BLaER1 (cell line): ENCODE measurements around the gene MEF2B.
"Not testable (repeated sequence)": the region's sequence is repeated elsewhere in the genome, so short reads cannot be mapped to it uniquely, and the experiment has no call there.

Experiments
- H3K27ac ChIP-seq: shearing (Covaris generic); formaldehyde crosslinking; 2 replicates; pipeline ENCODE4 v1.8.1; 2022
- H3K27me3 ChIP-seq: shearing (Covaris generic); formaldehyde crosslinking; 2 replicates; pipeline ENCODE4 v1.8.1; 2022
- H3K36me3 ChIP-seq: shearing (Covaris generic); formaldehyde crosslinking; 2 replicates; pipeline ENCODE4 v1.8.1; 2022
- H3K4me1 ChIP-seq: shearing (Covaris generic); formaldehyde crosslinking; 2 replicates; pipeline ENCODE4 v1.8.1; 2022
- H3K4me2 ChIP-seq: shearing (Covaris generic); formaldehyde crosslinking; 2 replicates; pipeline ENCODE4 v1.8.1; 2022
- H3K4me3 ChIP-seq: shearing (Covaris generic); formaldehyde crosslinking; 2 replicates; pipeline ENCODE4 v1.8.1; 2022
- H3K9ac ChIP-seq: shearing (Covaris generic); formaldehyde crosslinking; 2 replicates; pipeline ENCODE4 v1.8.1; 2022
- H3K9me3 ChIP-seq: shearing (Covaris generic); formaldehyde crosslinking; 2 replicates; pipeline ENCODE4 v1.8.1; 2022
- H4K20me1 ChIP-seq: shearing (Covaris generic); formaldehyde crosslinking; 2 replicates; pipeline ENCODE4 v1.8.1; 2022
- Cebpa-rat ChIP-seq: shearing (Covaris generic); IDR thresholded peaks from 2 replicates; pipeline ENCODE4 v1.8.1; 2022

MEF2B gene

DNA sequence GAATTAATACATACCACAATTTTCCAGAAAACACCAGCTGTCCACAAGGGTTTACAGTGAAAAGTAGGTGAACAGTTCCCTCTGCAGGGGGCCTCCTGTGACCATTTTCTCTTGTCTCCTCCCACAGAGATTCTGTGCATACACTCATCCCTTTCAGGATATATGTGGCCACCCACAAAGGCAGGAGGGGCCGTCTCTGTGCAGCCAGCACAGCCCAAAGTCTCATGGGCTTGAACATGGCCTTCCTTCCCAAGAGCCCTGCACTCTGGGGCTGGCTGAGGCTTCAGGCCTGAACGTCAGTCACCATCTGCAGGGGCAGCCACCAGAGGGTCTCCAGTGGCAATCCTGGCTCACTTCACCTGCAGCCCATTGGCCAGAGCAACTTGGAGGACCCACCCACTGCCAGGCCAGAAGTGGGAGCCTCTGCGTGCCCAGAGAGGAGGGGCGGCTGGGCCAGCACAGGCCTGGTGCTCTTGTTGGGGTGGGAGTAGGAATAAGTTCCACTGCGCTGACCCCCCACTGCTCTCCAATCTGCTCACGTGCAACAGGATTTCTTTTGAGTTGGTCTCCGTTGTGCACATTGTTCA is 56.9 kb downstream of the MEF2B start:
- peaks cover 29% of the 10 kb centered on the region for H4K20me1 ChIP-seq
- peaks cover 22% of the 10 kb centered on the region for H3K36me3 ChIP-seq
- H3K4me1 ChIP-seq = peaks cover 53% of the 10 kb centered on the region
- H3K9me3 ChIP-seq = no peaks in the 10 kb centered on the region
- no peak for TF ChIP-seq Cebpa-rat
- no peak overlapping the region; the same call in 1 of the 2 replicates for H3K9ac ChIP-seq
- H3K4me3 ChIP-seq = no peak overlapping the region
- no peaks in the 10 kb centered on the region for H3K27me3 ChIP-seq
- H3K4me2 ChIP-seq = peak overlapping the region; percentile 86
- H3K27ac ChIP-seq = peak overlapping the region; percentile 24

DNA sequence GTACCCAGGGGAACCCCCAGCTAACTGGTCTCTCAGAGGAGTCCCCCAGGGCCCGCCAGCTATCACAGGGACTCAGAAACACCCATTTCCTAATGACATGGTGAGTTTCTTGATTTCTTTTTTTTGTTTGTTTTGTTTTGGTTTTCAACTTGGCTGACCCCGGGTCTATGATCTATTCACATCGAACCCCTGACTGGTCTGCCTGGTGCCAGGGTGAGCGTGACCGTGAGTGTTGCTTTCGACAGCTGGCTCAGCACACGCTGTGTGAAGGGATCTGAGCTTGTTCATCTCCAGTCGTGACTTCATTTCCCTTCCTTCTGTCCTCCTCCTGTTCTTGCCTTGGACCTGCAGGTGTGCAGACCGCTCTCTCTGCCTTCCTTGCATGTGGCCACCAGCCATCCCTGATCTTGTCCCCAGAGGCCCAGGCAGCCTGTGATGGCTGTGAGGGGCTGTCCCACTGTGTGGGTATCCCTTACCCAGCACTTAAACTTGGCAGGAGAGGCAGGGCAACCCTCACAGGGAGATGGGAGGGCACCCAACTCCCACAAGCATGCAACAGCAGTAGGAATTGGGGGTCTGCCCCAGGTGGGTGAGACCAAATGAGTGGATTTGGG is 58.0 kb downstream of the MEF2B start:
- H4K20me1 ChIP-seq = peaks cover 29% of the 10 kb centered on the region
- peak overlapping the region; percentile 62 for H3K9ac ChIP-seq
- no peaks in the 10 kb centered on the region for H3K27me3 ChIP-seq
- H3K4me1 ChIP-seq = peaks cover 61% of the 10 kb centered on the region
- peak overlapping the region; percentile 60 for H3K27ac ChIP-seq
- H3K4me2 ChIP-seq = peak overlapping the region; percentile 86
- TF ChIP-seq Cebpa-rat = no peak
- H3K9me3 ChIP-seq = no peaks in the 10 kb centered on the region
- H3K36me3 ChIP-seq = peaks cover 24% of the 10 kb centered on the region
- H3K4me3 ChIP-seq = no peak overlapping the region; the same call in 1 of the 2 replicates

DNA sequence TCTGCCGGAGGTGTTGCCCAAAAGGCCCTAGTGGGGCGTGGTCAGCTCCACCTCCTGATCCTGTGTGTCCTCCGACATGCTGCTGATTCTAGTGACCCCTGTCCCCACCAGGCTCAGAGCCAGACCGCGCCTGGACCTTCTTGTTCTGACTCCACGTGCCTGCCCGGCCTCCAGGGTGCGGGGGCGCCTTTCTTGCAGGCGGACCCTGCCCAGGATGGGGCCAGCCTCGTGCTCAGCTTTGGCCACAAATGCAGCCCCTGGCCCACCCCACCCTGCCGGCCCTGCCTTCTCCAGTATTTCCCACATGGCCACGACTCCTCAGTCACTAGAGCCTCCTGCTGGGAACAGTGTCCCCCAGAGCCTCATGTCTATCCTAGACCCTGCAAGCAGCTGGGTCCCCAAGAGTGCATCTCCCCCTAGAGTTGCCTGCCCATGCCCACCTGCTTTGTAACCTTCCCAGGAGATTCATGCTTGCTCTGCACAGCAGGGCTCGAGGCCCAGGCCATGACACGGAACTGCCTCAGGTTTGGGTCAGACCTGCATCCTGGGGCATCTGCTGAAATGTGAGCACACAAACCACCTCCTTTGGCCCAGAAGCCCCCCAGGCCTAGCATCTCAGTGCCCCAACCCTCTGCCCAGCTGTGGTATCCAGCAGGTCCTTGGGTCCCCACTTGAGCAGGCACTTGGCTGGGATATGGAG is 58.8 kb downstream of the MEF2B start:
- TF ChIP-seq Cebpa-rat = no peak
- H3K4me1 ChIP-seq = peaks cover 69% of the 10 kb centered on the region
- H3K27me3 ChIP-seq = no peaks in the 10 kb centered on the region
- H3K27ac ChIP-seq = peak overlapping the region; percentile 60
- no peaks in the 10 kb centered on the region for H3K9me3 ChIP-seq
- H4K20me1 ChIP-seq = peaks cover 29% of the 10 kb centered on the region
- H3K4me3 ChIP-seq = no peak overlapping the region
- H3K4me2 ChIP-seq = peak overlapping the region; percentile 86
- peaks cover 16% of the 10 kb centered on the region; the same call in 1 of the 2 replicates for H3K36me3 ChIP-seq
- H3K9ac ChIP-seq = peak overlapping the region; percentile 62; the same call in 1 of the 2 replicates

DNA sequence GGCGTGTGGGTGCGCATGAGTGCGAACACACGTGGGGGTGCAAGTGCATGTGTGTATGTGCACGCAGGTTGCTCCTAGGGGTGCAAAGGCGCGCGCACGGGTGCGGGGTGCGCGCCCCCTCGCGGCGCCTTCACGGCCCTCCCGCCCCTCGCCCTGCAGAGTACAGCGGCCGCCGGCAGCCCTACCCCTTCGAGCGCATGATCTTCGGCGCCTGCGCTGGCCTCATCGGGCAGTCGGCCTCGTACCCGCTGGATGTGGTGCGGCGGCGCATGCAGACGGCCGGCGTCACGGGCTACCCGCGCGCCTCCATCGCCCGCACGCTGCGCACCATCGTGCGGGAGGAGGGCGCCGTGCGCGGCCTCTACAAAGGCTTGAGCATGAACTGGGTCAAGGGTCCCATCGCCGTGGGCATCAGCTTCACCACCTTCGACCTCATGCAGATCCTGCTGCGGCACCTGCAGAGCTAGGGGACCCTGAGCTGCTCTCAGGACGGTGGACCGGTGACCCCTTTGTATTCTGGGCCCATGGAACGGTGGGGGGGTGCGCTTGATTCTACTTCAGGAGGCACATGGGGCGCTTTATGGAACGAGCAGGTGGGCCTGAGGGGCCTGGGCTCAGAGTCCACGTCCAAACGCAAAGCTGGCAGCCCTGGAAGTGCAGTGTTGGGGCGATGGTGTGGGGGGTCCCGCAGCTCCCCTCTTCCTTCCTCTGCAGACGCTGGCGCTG is 59.5 kb downstream of the MEF2B start:
- Histone ChIP-seq H3K4me3 (no peak overlapping the region), H3K4me2 (peak overlapping the region; percentile 86)

DNA sequence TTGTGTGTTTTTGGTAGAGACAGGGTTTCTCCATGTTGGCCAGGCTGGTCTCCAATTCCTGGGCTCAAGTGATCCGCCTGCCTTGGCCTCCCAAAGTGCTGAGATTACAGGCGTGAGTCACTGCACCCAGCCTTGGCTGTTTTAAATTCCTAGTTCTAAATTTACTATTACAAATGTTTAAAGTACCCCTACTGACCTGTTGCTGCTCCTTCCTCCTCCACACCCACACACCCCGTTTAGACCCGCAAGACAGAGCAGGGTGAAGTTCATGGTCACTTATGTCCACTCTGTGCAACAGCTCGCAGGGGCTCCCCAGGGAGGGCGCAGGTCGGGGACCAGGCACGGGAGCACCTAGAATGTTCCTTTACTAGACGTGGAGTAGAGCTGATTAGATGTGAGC is 60.5 kb downstream of the MEF2B start:
- Histone ChIP-seq H3K27me3 (no peaks in the 10 kb centered on the region), H3K9me3 (no peaks in the 10 kb centered on the region), H3K4me2 (peak overlapping the region; percentile 86), H3K36me3 (peaks cover 10% of the 10 kb centered on the region; the same call in 1 of the 2 replicates), H3K4me1 (peaks cover 81% of the 10 kb centered on the region), H3K9ac (no peak overlapping the region), H4K20me1 (peaks cover 29% of the 10 kb centered on the region), H3K4me3 (no peak overlapping the region), H3K27ac (no peak overlapping the region)
- TF ChIP-seq Cebpa-rat = no peak

More for the DNA sequence above, 59.5 kb downstream of the MEF2B start:
- Histone ChIP-seq H3K4me1 (peaks cover 73% of the 10 kb centered on the region), H3K9ac (no peak overlapping the region), H3K9me3 (no peaks in the 10 kb centered on the region), H3K27me3 (no peaks in the 10 kb centered on the region), H3K36me3 (peaks cover 10% of the 10 kb centered on the region; the same call in 1 of the 2 replicates), H3K27ac (0 out of 2 replicates have a peak overlapping the region, but pooled peaks have one; percentile 60), H4K20me1 (peaks cover 29% of the 10 kb centered on the region)
- TF ChIP-seq Cebpa-rat = no peak

DNA sequence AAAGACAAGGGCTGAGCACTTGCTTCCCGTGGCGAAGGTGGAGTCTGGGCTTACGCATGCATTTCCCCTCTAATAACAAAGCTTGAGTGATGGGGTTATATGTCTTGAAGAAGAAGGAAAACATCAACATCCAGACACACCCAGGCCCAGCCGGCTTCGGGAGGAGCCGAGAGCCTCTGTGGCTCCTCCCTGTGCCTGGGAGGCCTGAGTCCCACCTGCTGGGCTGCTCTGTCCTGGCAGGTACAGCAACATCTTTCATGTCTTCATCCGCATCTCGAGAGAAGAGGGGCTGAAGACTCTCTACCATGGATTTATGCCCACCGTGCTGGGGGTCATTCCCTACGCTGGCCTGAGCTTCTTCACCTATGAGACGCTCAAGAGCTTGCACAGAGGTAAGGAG is 62.4 kb downstream of the MEF2B start:
- H4K20me1 ChIP-seq = peaks cover 29% of the 10 kb centered on the region
- H3K27me3 ChIP-seq = no peaks in the 10 kb centered on the region
- H3K9me3 ChIP-seq = no peaks in the 10 kb centered on the region
- no peak overlapping the region for H3K4me3 ChIP-seq
- H3K4me2 ChIP-seq = 0 out of 2 replicates have a peak overlapping the region, but pooled peaks have one; percentile 94
- peaks cover 19% of the 10 kb centered on the region; the same call in 1 of the 2 replicates for H3K36me3 ChIP-seq
- H3K27ac ChIP-seq = no peak overlapping the region
- no peak for TF ChIP-seq Cebpa-rat
- peaks cover 73% of the 10 kb centered on the region for H3K4me1 ChIP-seq
- no peak overlapping the region for H3K9ac ChIP-seq

DNA sequence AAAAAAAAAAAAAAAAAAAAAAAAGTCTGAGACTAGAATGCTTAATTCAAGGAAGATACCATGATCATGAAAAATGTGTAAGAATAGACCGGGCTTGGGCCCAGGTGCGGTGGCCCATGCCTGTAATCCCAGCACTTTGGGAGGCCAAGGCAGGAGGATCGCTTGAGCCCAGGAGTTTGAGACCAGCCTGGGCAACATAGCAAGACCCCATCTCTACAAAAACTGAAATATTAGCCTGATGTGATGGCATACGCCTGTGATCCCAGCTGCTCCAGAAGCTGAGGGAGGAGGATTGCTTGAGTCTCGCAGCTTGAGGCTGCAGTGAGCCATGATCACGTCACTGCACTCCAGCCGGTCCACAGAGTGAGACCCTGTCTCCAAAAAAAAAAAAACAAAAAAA is 63.1 kb downstream of the MEF2B start:
- not testable (repeated sequence) for H3K27me3 ChIP-seq, H3K9ac ChIP-seq, H3K27ac ChIP-seq, H3K4me3 ChIP-seq, H3K9me3 ChIP-seq
- Histone ChIP-seq H3K4me1 (peaks cover 66% of the 10 kb centered on the region), H3K4me2 (peak overlapping the region; percentile 94), H3K36me3 (peaks cover 26% of the 10 kb centered on the region), H4K20me1 (peaks cover 22% of the 10 kb centered on the region)

DNA sequence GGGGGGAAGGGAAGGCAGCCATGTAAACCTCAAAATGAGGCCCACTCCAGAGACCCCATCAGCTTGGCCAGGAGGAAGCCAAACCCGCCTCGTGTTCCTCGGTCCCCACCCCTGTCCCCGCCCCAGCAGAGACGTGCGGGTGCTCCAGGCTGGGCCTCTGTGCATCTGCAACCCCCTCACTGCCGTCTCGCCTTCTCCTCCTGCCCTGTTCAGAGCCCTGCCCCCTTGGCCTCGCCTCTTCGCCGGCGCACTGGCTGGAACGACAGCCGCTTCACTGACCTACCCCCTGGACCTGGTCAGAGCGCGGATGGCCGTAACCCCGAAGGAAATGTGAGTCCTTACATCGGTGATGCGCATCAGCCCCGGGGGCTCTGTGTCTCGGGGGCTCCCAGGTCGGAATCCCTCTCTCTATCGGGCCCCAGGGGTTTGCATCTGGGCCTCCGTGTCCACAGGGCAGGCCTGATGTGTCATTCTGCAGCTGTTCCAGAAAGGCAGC is 64.0 kb downstream of the MEF2B start:
- H3K9me3 ChIP-seq = no peaks in the 10 kb centered on the region
- peak overlapping the region; percentile 71 for H3K9ac ChIP-seq

DNA sequence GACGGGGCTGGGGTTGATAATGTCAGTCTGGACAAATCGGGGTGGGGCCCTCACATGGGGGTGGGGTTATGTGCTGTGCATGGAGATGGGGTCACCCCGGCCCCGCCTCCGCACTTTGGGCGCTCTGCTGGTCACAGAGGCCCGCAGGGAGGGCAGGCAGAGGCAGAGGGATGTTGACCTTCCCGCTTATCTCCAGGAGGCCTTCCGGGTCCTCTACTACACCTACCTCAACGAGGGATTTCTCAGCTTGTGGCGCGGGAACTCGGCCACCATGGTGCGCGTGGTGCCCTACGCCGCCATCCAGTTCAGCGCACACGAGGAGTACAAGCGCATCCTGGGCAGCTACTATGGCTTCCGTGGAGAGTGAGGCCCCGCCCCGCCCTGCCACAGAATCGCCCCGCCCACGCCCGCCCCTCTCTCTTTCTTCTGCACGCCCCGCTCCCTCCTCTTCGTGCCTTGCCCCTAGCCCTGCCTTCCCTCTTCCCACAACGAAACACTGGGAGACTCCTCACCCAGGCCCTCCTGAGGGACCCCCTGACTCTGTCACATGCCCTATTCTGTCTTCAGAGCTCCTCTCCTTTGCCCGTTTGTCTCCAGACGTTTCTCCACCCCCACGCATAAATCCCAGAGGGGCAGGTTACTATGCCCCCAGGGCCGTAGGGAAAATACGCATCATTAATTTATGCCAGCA is 64.6 kb downstream of the MEF2B start:
- Histone ChIP-seq H3K4me3 (peak overlapping the region; percentile 63), H3K4me2 (peak overlapping the region; percentile 94), H3K9me3 (no peaks in the 10 kb centered on the region), H3K4me1 (peaks cover 52% of the 10 kb centered on the region), H3K9ac (peak overlapping the region; percentile 71), H3K36me3 (peaks cover 40% of the 10 kb centered on the region), H3K27ac (peak overlapping the region; percentile 82), H4K20me1 (peaks cover 8% of the 10 kb centered on the region; the same call in 1 of the 2 replicates), H3K27me3 (no peaks in the 10 kb centered on the region)
- TF ChIP-seq Cebpa-rat = no peak

More for the DNA sequence above, 64.0 kb downstream of the MEF2B start:
- TF ChIP-seq Cebpa-rat = no peak
- H3K36me3 ChIP-seq = peaks cover 35% of the 10 kb centered on the region
- H3K4me3 ChIP-seq = peak overlapping the region; percentile 63
- H4K20me1 ChIP-seq = peaks cover 14% of the 10 kb centered on the region
- H3K4me2 ChIP-seq = peak overlapping the region; percentile 94
- H3K27me3 ChIP-seq = no peaks in the 10 kb centered on the region
- H3K27ac ChIP-seq = peak overlapping the region; percentile 82
- H3K4me1 ChIP-seq = peaks cover 57% of the 10 kb centered on the region
